Neural cell (in vitro differentiated cells): ENCODE results near the gene EID1. TPM values are rescaled to one million over a fixed set of nuclear protein-coding genes. Genes with fewer than 3 reads are reported as not detected.

Experiments
- H2AFZ ChIP-seq: fragments of 200-600, 300-800 bp; sonication (generic), shearing (Covaris generic); 2 replicates; pipeline ENCODE4 v1.6.0; 2014; ENCODE audit warnings: low read depth, mild to moderate bottlenecking, antibody characterized with exemption, low read length, moderate library complexity
- H3F3A ChIP-seq: fragments of 200-600 bp; shearing (Covaris generic); 2 replicates; pipeline ENCODE4 v1.6.1; 2016; ENCODE audit warnings: mild to moderate bottlenecking, moderate library complexity, mixed read lengths, antibody characterized with exemption, low read length; ENCODE audit not compliant: insufficient read depth, poor library complexity, severe bottlenecking
- H3K27ac ChIP-seq: fragments of 200-600, 300-800 bp; sonication (generic), shearing (Covaris generic); 2 replicates; pipeline ENCODE4 v1.5.1; 2014; ENCODE audit warnings: mild to moderate bottlenecking, low read length, moderate library complexity
- H3K27me3 ChIP-seq: fragments of 300-800, 200-600 bp; sonication (generic), shearing (Covaris generic); 2 replicates; pipeline ENCODE4 v1.6.0; 2014; ENCODE audit warnings: mild to moderate bottlenecking, low read depth, low read length, moderate library complexity; ENCODE audit not compliant: insufficient read depth
- H3K36me3 ChIP-seq: fragments of 300-800, 200-600 bp; sonication (generic), shearing (Covaris generic); 2 replicates; pipeline ENCODE4 v1.5.1; 2014; ENCODE audit warnings: mild to moderate bottlenecking, antibody characterized with exemption, low read length, moderate library complexity; ENCODE audit not compliant: insufficient read depth
- H3K4me2 ChIP-seq: fragments of 300-800, 200-600 bp; sonication (generic), shearing (Covaris generic); 2 replicates; pipeline ENCODE4 v1.6.0; 2014; ENCODE audit warnings: mild to moderate bottlenecking, low read length
- H3K4me3 ChIP-seq: fragments of 300-800, 200-600 bp; sonication (generic), shearing (Covaris generic); 2 replicates; pipeline ENCODE4 v1.5.1; 2014; ENCODE audit warnings: mild to moderate bottlenecking, low read length, moderate library complexity
- H3K79me2 ChIP-seq: fragments of 200-600 bp; shearing (Covaris generic); replicated peaks from 2 replicates; pipeline ENCODE4 v1.6.0; 2014; ENCODE audit warnings: mild to moderate bottlenecking, low read length, moderate library complexity; ENCODE audit not compliant: insufficient read depth
- H3K9ac ChIP-seq: fragments of 300-800, 200-600 bp; sonication (generic), shearing (Covaris generic); 2 replicates; pipeline ENCODE4 v1.6.1; 2016; ENCODE audit warnings: mild to moderate bottlenecking, low read length, mixed read lengths
- H3K9me2 ChIP-seq: fragments of 200-600 bp; shearing (Covaris generic); 2 replicates; pipeline ENCODE4 v1.6.1; 2016; ENCODE audit warnings: mild to moderate bottlenecking, low read length, mixed read lengths; ENCODE audit not compliant: insufficient read depth
- H3K9me3 ChIP-seq: fragments of 200-600, 300-800 bp; sonication (generic), shearing (Covaris generic); 2 replicates; pipeline ENCODE4 v1.6.1; 2016; ENCODE audit warnings: mild to moderate bottlenecking, mixed run types, low read length, moderate library complexity, mixed read lengths
- H4K20me1 ChIP-seq: fragments of 200-600 bp; shearing (Covaris generic); 2 replicates; pipeline ENCODE4 v1.6.1; 2016; ENCODE audit warnings: mild to moderate bottlenecking, mixed run types; ENCODE audit not compliant: insufficient read depth
- EP300 ChIP-seq: fragments of 450-650 bp; conservative IDR thresholded peaks from 2 replicates; pipeline ENCODE4 v1.6.1; 2014; ENCODE audit warnings: antibody characterized with exemption, mild to moderate bottlenecking, moderate library complexity; ENCODE audit not compliant: poor library complexity, severe bottlenecking
- EZH2 ChIP-seq: fragments of 200-600, 300-800 bp; shearing (Covaris generic), sonication (generic); IDR thresholded peaks from 2 replicates; pipeline ENCODE4 v1.6.1; 2014; ENCODE audit warnings: antibody characterized with exemption, low read length, borderline replicate concordance, mild to moderate bottlenecking; ENCODE audit not compliant: insufficient read depth, poor library complexity, severe bottlenecking
- MXI1 ChIP-seq: fragments of 450-650 bp; conservative IDR thresholded peaks from 2 replicates; pipeline ENCODE4 v1.6.1; 2014; ENCODE audit warnings: antibody characterized with exemption, mild to moderate bottlenecking; ENCODE audit not compliant: poor library complexity, severe bottlenecking
- POLR2AphosphoS5 ChIP-seq: IDR thresholded peaks from 2 replicates; pipeline ENCODE4 v1.6.1; 2012
- RAD21 ChIP-seq: fragments of 450-650 bp; conservative IDR thresholded peaks from 2 replicates; pipeline ENCODE4 v1.6.1; 2014; ENCODE audit warnings: antibody characterized with exemption, mild to moderate bottlenecking, moderate library complexity
- REST ChIP-seq: IDR thresholded peaks from 2 replicates; pipeline ENCODE4 v1.6.1; 2012; ENCODE audit warnings: borderline replicate concordance
- SMC3 ChIP-seq: fragments of 450-650 bp; conservative IDR thresholded peaks from 2 replicates; pipeline ENCODE4 v1.6.1; 2014; ENCODE audit warnings: antibody characterized with exemption, mild to moderate bottlenecking, moderate library complexity; ENCODE audit not compliant: poor library complexity
- TAF1 ChIP-seq: IDR thresholded peaks from 2 replicates; pipeline ENCODE4 v1.6.1; 2012; ENCODE audit warnings: low read depth
- polyA plus RNA-seq: library from polyadenylated mRNA; depleted of rRNA; stranded (reverse); fragments of >200 nt; gene quantifications from 2 replicates; pipeline ENCODE4 v1.2.3, GENCODE V29; 2014
- TF ChIP-seq, protein P1 (sequence below): fragments of 450-650 bp; IDR thresholded peaks from 2 replicates; pipeline ENCODE4 v1.5.1; 2014; ENCODE audit warnings: antibody characterized with exemption, mild to moderate bottlenecking, moderate library complexity; ENCODE audit not compliant: poor library complexity, severe bottlenecking

EID1 gene
- polyA plus RNA-seq, 1 donor from 2014 or later: 530 TPM

- no peak overlapping the region for H3K9ac ChIP-seq
- no peaks in the 10 kb centered on the region for H3K9me3 ChIP-seq
- H3K79me2 ChIP-seq: peaks cover 21% of the 10 kb centered on the region
- H3K27me3 ChIP-seq: no peaks in the 10 kb centered on the region
- no peak overlapping the region for H3K27ac ChIP-seq
- H4K20me1 ChIP-seq: no peaks in the 10 kb centered on the region
- peaks cover 5% of the 10 kb centered on the region for H3K36me3 ChIP-seq
- H2AFZ ChIP-seq: no peak overlapping the region
- TF ChIP-seq MXI1 (no peak), TAF1 (no peak), RAD21 (no peak), REST (no peak), POLR2AphosphoS5 (no peak), EZH2 (no peak), EP300 (no peak), SMC3 (no peak)
- TF ChIP-seq, protein P1, sequence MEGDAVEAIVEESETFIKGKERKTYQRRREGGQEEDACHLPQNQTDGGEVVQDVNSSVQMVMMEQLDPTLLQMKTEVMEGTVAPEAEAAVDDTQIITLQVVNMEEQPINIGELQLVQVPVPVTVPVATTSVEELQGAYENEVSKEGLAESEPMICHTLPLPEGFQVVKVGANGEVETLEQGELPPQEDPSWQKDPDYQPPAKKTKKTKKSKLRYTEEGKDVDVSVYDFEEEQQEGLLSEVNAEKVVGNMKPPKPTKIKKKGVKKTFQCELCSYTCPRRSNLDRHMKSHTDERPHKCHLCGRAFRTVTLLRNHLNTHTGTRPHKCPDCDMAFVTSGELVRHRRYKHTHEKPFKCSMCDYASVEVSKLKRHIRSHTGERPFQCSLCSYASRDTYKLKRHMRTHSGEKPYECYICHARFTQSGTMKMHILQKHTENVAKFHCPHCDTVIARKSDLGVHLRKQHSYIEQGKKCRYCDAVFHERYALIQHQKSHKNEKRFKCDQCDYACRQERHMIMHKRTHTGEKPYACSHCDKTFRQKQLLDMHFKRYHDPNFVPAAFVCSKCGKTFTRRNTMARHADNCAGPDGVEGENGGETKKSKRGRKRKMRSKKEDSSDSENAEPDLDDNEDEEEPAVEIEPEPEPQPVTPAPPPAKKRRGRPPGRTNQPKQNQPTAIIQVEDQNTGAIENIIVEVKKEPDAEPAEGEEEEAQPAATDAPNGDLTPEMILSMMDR: no peak
- no peaks in the 10 kb centered on the region for H3K9me2 ChIP-seq
- no peaks in the 10 kb centered on the region for H3F3A ChIP-seq
- H3K4me3 ChIP-seq: no peak overlapping the region
- H3K4me2 ChIP-seq: no peak overlapping the region
Observed at GRCh38 chr15:48875241-48875960, 2.5 kb upstream of the EID1 start.

DNA sequence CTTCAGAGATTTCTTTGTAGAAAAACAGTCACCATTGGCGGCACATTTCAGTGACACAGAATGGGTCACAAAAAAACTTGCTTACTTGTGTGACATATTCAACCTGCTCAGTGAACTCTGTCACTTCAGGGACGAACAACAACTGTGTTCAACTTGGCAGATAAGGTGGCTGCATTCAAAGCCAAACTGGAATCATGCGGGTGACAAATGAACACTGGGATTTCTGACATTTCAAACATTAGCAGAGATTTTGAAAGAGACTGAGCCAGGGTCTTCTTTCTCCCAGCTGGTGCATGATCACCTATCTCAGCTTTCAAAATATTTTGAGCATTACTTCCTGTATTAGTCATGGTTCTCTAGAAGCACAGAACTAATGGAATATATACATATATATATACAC lies 1.9 kb upstream of the EID1 start:
- H3K36me3 ChIP-seq: peaks cover 5% of the 10 kb centered on the region
- no peaks in the 10 kb centered on the region for H3F3A ChIP-seq
- no peaks in the 10 kb centered on the region for H3K9me3 ChIP-seq
- H3K4me2 ChIP-seq: no peak overlapping the region
- no peak overlapping the region for H2AFZ ChIP-seq
- TF ChIP-seq SMC3: no peak
- no peak for TF ChIP-seq TAF1
- TF ChIP-seq, protein P1: no peak
- no peak for TF ChIP-seq RAD21
- TF ChIP-seq POLR2AphosphoS5: no peak
- TF ChIP-seq EZH2: no peak
- TF ChIP-seq REST: no peak
- TF ChIP-seq MXI1: no peak
- no peak for TF ChIP-seq EP300
- H3K9me2 ChIP-seq: no peaks in the 10 kb centered on the region
- H3K79me2 ChIP-seq: peaks cover 22% of the 10 kb centered on the region
- H3K9ac ChIP-seq: no peak overlapping the region
- H3K4me3 ChIP-seq: no peak overlapping the region
- no peaks in the 10 kb centered on the region for H3K27me3 ChIP-seq
- H4K20me1 ChIP-seq: no peaks in the 10 kb centered on the region
- no peak overlapping the region for H3K27ac ChIP-seq
